ENCODE results near the gene CARMIL1.
A peak's percentile ranks its signal among the peaks of the same experiment; 100 is the strongest.

CARMIL1 gene

DNA sequence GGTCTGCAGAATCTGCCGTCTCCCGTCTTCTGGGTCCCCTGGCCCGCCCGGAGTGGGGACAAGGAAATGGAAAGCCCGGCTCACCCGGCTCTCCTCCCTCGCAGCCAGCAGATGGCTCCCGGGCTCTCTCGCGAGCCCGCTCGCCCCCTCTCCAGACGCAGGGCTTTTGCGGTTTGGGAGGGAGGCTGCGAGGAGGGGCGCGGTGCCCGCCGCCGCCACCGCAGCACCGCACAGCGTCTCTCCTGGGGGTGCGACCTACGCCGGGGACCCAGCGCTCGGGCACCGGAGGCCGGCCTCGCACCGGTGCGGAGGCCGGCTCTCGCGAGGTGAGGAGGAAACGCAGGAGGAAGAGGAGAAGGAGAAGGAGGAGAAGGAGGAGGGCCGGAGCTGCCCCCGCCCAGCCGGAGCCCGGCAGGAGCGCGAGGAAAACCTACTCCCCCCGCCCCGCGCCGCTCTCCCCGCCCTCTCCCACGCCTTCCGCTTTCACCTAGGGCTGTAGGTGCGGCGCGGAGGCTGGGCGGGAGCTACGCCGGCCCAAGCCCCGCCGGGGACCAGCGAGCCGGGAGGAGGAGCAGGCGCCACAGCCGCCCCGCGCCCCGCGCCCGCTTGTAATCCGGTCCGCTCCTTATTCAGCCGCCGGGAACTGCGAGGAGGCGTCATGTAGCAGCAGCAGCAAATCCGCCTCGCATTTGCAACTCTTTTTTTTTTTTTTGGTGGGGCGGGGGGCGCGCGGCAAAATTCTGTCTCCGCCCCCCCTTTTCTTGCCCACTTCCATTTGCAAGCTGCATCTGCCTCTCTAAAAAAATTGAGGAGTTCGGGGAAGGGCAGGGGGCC is at the start of gene CARMIL1 (continued):
- TF ChIP-seq ZNF302 (tag by site-specific recombination; IDR thresholded peaks at IDR 0.05; ENCODE audit: low read depth): no peak
- no peak for TF ChIP-seq ZBTB48 (tag by site-specific recombination; IDR thresholded peaks at IDR 0.05)
- peak; percentile 57; the same call in 1 of the 2 replicates for TF ChIP-seq ZNF660 (tag by site-specific recombination; IDR thresholded peaks at IDR 0.05)
- peak; percentile 83 for TF ChIP-seq SP3 (tag by site-specific recombination; IDR thresholded peaks at IDR 0.05)
- no peak for TF ChIP-seq ZNF792 (tag by site-specific recombination; IDR thresholded peaks at IDR 0.05)
- peak; percentile 44; the same call in 1 of the 2 replicates for TF ChIP-seq KLF1 (tag by site-specific recombination; IDR thresholded peaks at IDR 0.05)
- peak; percentile 85 for TF ChIP-seq GLIS2 (tag by site-specific recombination; IDR thresholded peaks at IDR 0.05)
- TF ChIP-seq YY1 (tag by site-specific recombination; IDR thresholded peaks at IDR 0.05): peak; percentile 16; the same call in 1 of the 2 replicates
- peak; percentile 88 for TF ChIP-seq ZBTB26 (tag by site-specific recombination; optimal IDR thresholded peaks at IDR 0.05)
- TF ChIP-seq SP2 (tag by site-specific recombination; IDR thresholded peaks at IDR 0.05): peak; percentile 87
- peak; percentile 84 for TF ChIP-seq ZNF366 (tag by site-specific recombination; conservative IDR thresholded peaks at IDR 0.05)
- TF ChIP-seq ZNF221 (tag by site-specific recombination; IDR thresholded peaks at IDR 0.05; ENCODE audit: borderline replicate concordance): no peak
- TF ChIP-seq TSHZ1 (tag by site-specific recombination; IDR thresholded peaks at IDR 0.05; ENCODE audit: borderline replicate concordance): no peak
- TF ChIP-seq ZNF555 (tag by site-specific recombination; conservative IDR thresholded peaks at IDR 0.05): no peak
- no peak for TF ChIP-seq ZNF174 (tag by site-specific recombination; IDR thresholded peaks at IDR 0.05)
- no peak for TF ChIP-seq ZNF621 (tag by site-specific recombination; IDR thresholded peaks at IDR 0.05)
- TF ChIP-seq ZNF513 (tag by site-specific recombination; IDR thresholded peaks at IDR 0.05): peak; percentile 90
- no peak for TF ChIP-seq ATF2 (tag by site-specific recombination; IDR thresholded peaks at IDR 0.05; ENCODE audit: low read depth)
- TF ChIP-seq PRDM1 (tag by site-specific recombination; IDR thresholded peaks at IDR 0.05): peak; percentile 73
- 0 out of 2 replicates have a peak, but pooled peaks have one; percentile 18 for TF ChIP-seq ZNF324 (tag by site-specific recombination; IDR thresholded peaks at IDR 0.05)
- TF ChIP-seq KLF17 (tag by site-specific recombination; IDR thresholded peaks at IDR 0.05): peak; percentile 33; the same call in 1 of the 2 replicates
- TF ChIP-seq, protein P1, sequence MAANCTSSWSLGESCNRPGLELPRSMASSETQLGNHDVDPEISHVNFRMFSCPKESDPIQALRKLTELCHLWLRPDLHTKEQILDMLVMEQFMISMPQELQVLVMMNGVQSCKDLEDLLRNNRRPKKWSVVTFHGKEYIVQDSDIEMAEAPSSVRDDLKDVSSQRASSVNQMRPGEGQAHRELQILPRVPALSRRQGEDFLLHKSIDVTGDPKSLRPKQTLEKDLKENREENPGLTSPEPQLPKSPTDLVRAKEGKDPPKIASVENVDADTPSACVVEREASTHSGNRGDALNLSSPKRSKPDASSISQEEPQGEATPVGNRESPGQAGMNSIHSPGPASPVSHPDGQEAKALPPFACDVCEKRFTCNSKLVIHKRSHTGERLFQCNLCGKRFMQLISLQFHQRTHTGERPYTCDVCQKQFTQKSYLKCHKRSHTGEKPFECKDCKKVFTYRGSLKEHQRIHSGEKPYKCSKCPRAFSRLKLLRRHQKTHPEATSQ (tag by site-specific recombination; IDR thresholded peaks at IDR 0.05): peak; percentile 83; the same call in 1 of the 2 replicates
- no peak for TF ChIP-seq SETDB1 (IDR thresholded peaks at IDR 0.05; ENCODE audit: insufficient read length, low read length)
- peak; percentile 37; the same call in 1 of the 2 replicates for TF ChIP-seq KLF7 (tag by site-specific recombination; IDR thresholded peaks at IDR 0.05; ENCODE audit: borderline replicate concordance)
- no peak; the same call in 1 of the 2 replicates for TF ChIP-seq ZNF561 (tag by site-specific recombination; IDR thresholded peaks at IDR 0.05; ENCODE audit: borderline replicate concordance)
- TF ChIP-seq ZNF10 (tag by site-specific recombination; IDR thresholded peaks at IDR 0.05): peak; percentile 39
- TF ChIP-seq, protein P2, sequence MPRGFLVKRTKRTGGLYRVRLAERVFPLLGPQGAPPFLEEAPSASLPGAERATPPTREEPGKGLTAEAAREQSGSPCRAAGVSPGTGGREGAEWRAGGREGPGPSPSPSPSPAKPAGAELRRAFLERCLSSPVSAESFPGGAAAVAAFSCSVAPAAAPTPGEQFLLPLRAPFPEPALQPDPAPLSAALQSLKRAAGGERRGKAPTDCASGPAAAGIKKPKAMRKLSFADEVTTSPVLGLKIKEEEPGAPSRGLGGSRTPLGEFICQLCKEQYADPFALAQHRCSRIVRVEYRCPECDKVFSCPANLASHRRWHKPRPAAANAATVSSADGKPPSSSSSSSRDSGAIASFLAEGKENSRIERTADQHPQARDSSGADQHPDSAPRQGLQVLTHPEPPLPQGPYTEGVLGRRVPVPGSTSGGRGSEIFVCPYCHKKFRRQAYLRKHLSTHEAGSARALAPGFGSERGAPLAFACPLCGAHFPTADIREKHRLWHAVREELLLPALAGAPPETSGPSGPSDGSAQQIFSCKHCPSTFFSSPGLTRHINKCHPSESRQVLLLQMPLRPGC (tag by site-specific recombination; IDR thresholded peaks at IDR 0.05): no peak
